ENCODE measurements around the gene SPPL3. TPM values are rescaled to one million over a fixed set of nuclear protein-coding genes. Genes with fewer than 3 reads are reported as not detected.
"Not testable (repeated sequence)": the region's sequence is repeated elsewhere in the genome, so short reads cannot be mapped to it uniquely, and the experiment has no call there.

Gene SPPL3
- total RNA-seq, 1 experiment from 2014 or later: 7.5 TPM

- DNase-seq (ENCODE audit: low read depth): no peak
Measured at GRCh38 chr12:120921637-120922036, 17.5 kb upstream of the SPPL3 start.

DNA sequence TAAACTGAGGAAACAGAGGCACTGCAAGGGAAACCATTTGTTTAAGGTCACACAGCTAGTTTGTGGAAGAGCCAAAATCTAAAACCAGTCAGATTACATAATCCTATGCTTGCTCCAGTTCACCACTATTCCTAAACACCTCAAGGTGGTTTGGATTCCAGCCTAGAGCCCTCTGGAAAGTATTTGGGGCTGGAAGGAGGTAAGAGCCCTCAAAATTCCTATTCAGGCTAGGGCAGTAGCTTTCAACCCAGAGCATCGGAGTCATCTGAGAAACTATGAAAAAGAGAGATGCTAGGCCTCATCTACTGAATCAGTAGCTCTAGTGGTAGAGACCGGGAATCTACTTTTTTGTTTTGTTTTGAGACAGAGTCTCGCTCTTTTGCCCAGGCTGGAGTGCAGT, 16.0 kb upstream of the SPPL3 start:
- DNase-seq (ENCODE audit: low read depth): no peak

- DNase-seq (ENCODE audit: low read depth): no peak
Measured at GRCh38 chr12:120917748-120918147, 13.6 kb upstream of the SPPL3 start.

DNA sequence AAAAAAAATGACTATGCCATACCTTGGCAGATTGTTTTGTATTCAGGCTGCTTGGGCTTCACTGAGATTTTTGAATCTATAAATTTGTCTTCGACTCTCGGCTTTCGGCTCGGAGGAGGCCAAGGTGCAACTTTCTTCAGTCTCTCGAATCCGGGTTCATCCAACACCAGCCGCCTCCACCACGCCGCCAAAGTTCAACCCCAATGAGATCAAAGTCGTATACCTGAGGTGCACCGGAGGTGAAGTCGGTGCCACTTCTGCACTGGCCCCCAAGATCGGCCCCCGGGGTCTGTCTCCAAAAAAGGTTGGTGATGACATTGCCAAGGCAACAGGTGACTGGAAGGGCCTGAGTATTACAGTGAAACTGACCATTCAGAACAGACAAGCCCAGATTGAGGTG, 12.4 kb upstream of the SPPL3 start:
- DNase-seq (ENCODE audit: low read depth): no peak

DNA sequence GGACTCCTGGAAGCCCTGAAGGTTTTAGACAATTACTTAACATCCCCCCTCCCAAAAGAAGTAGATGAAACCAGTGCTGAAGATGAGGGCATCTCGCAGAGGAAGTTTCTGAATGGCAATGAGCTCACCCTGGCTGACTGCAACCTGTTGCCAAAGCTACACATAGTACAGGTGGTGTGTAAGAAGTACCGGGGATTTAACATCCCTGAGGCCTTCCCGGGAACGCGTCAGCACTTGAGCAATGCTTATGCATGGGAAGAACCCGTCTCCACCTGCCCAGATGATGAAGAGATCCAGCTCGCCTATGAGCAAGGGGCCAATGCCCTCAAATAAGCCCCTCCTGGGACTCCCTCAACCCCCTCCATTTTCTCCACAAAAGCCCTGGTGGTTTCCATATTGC, 10.6 kb upstream of the SPPL3 start:
- no peak for DNase-seq (ENCODE audit: low read depth)

- no peak for DNase-seq (ENCODE audit: low read depth)
Measured at GRCh38 chr12:120909633-120910298, 5.6 kb upstream of the SPPL3 start.

DNA sequence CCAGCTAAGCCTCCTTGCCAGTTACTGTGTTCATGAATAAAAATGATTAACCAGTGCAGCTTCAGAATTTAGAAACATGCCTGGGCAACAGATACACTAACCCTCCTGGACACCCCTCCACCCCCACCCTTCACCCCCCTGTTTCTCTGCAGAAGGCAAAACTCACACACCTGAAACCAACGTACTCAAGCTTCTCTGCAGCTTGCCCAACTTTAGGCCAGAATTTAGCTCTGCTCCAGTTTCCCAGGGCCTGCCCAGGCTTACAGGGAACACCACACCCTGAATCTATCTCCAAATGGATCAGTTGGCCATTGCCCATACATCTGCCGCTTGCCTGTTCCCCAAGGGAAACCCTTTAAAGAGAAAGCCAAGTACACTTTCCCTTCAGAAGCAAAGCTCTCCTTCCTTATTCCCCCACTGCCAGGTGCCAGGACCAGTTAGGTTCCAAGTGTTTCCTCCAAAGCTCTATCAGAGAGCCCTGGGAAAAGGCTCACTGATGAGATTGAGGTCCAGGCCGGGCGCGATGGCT, 1.8 kb upstream of the SPPL3 start:
- DNase-seq (ENCODE audit: low read depth): no peak

DNA sequence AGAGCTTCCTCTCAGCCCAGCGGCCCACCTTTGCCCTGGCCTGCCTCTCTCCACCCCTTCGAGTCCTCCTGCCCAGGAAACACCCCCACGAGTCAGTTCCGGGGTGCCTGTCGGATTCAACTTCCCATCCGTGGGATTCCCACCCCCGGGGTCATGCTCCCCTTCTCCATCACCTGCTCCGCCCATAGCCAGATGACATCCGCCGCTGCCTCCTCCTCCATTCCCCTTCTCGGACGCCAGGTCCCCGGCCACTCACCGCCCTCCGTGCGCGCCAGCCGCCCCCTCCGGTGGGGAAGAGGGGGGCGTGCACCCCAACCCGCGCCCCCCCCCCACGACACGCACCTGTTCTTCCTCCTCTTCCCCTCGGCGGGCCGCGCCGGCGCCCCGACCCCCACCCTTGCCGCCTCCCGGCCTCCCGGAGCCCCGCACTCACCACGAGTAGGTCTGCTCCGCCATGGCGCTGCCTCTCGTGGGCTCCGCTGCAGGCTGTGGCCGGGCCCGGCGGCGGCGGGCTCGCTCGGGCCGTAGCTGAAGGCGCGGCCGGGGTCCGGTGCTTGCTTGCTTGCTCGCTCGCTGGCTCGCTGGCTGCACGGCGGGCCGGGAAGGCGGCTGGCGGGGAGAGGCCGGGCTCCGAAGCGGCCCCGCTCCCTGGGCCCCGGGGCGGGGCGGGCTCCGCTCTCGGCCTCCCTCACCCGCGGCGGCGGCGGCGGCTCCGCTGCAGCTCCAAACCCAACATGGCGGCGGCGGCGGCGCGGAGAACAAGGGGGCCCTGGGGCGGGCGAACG, 554 bp downstream of the SPPL3 start:
- DNase-seq (ENCODE audit: low read depth): peak; percentile 50

DNA sequence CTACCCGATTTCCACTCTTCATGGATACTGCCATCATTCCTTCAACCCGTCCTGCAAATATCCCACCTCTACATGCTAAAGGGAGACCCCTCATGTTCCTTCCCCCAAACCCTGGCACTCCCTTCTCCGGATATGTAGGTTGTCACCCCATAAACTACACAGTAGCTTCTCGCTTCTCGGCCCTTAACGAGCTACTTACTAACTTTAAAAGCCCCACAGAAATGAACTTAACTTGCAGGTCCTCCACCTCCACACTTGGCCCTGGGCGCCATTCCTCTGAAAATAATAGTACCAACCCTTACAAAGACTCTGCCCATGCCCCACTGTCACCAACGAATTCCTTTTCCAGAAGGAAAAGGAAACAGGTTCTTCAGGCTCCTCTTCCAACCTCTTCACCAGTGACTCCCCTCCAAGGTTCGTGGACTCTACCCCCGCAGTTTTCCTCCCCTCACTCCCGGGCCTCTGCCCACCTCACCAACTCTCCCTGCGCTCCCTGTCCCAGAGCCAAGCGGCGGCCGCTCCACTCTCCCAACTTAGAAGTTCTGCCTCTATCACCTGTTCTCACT, 1.2 kb downstream of the SPPL3 start:
- DNase-seq (ENCODE audit: low read depth): no peak

- DNase-seq (ENCODE audit: low read depth): no peak
Measured at GRCh38 chr12:120901818-120902217, 2.3 kb downstream of the SPPL3 start.

GRCh38 chr12:120901101-120901500, 3.1 kb downstream of the SPPL3 start:
- DNase-seq (ENCODE audit: low read depth): not testable (repeated sequence)

- DNase-seq (ENCODE audit: low read depth): no peak
Measured at GRCh38 chr12:120895532-120895931, 8.6 kb downstream of the SPPL3 start.

GRCh38 chr12:120892265-120892664, 11.9 kb downstream of the SPPL3 start:
- no peak for DNase-seq (ENCODE audit: low read depth)

GRCh38 chr12:120890963-120891362, 13.2 kb downstream of the SPPL3 start:
- DNase-seq (ENCODE audit: low read depth): no peak

- no peak for DNase-seq (ENCODE audit: low read depth)
Measured at GRCh38 chr12:120887253-120888043, 16.7 kb downstream of the SPPL3 start.

DNA sequence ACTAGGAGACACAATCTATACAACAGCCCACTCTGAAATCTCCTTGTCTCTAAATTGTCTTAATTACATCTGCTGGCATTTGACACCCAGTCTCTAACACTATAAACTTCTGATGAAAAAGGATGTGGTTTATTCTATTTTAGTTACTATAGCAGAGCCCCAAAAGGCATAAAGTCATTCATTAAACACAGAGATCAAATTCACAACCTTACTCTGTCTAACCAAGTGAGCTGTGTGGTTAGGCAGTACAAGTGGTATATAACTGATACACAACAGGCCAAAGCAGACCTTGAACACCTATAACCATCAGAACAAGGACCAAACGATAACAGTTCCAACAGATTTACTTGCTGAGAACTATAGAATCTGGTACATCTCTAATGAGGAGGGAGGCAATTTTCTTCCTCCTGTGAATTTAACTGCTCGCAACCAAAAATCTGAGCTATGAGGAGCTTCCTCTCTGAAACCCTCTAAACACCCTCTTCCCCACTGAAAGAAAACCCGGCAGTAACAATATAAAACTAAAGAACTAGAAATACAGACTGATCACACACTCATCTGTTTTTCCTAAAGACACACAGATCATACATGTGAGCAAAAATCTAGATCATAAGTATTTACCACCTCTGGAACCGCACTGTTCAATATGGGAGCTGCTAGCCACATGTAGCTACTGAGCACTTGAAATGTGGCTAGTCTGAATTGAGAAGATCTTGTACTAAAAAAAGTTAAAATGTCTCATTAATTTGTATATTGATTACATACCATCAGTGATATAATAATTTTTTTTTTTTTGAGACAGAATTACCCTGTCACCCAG, 17.7 kb downstream of the SPPL3 start:
- no peak for DNase-seq (ENCODE audit: low read depth)

DNA sequence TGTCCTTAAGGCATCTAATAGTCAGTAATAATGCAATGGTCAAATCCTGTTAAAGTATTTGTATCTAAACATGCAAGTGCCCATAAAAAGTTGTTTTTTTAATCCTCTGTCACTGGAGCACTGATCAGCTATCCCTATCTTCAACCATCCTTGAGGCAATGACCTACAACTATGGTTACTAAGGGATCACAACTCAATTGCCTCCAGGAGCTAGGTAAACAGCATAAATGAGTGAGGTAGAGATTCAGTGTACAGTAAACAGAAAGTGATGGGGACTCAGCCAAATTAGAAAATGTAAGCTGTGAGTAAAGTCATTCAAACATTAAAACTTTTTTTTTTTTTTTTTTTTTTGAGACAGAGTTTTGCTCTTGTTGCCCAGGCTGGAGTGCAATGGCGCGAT, 18.6 kb downstream of the SPPL3 start:
- DNase-seq (ENCODE audit: low read depth): no peak

DNA sequence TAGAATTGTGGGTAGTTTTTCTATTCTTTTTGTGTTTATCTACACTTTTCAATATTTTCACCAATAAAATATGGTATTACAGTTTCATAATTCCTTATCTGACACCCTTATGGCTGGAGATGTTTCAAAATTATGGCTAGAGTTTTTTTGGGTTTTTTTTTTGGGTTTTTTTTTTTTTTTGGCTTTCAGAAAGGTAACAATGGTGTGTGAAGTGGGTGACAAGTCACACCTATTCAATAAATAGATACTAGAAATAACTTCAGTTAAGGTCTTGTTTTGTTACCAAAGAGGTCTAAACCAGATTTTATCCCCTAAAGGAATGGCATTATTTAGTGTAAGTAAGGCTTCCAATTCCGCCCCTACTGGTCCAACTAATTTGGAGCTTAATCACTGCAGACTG, 19.5 kb downstream of the SPPL3 start:
- no peak for DNase-seq (ENCODE audit: low read depth)

- DNase-seq (ENCODE audit: low read depth): no peak
Measured at GRCh38 chr12:120882055-120882555, 22.1 kb downstream of the SPPL3 start.

GRCh38 chr12:120879718-120880300, 24.3 kb downstream of the SPPL3 start:
- no peak for DNase-seq (ENCODE audit: low read depth)

Data from LHCN-M2 (cell line).